CD4-positive, alpha-beta T cell (primary cell): ENCODE data around the gene ELP4. TPM values are rescaled to one million over a fixed set of nuclear protein-coding genes. Genes with fewer than 3 reads are reported as not detected.
A peak's percentile ranks its signal among the peaks of the same experiment; 100 is the strongest.

Experiments used
- ATAC-seq: fragments of 200-7000 bp; cut with Tn5 transposase; one replicate; pipeline ENCODE4 v1.10.0; 2022; ENCODE audit warnings: mild to moderate bottlenecking; ENCODE audit not compliant: poor library complexity
- CTCF ChIA-PET: fragments of 350-600 bp; sonication (Branson Sonifier 250); formaldehyde crosslinking; loops from one replicate; lab custom pipeline; 2021; ENCODE audit warnings: antibody characterized with exemption, inconsistent platforms; lab: Charles Lee
- POLR2A ChIA-PET: fragments of 350-600 bp; sonication (Branson Sonifier 250); formaldehyde crosslinking; loops from one replicate; lab custom pipeline; 2021; ENCODE audit warnings: antibody characterized with exemption, inconsistent platforms; lab: Charles Lee
- DNase-seq, 14 experiments: peaks; one replicate each; pipeline ENCODE4 v3.0.0-alpha.2; 2013 to 2020; ENCODE audit warnings: mixed read lengths in 2 of 14
- H3K27ac ChIP-seq, 2 donors: one replicate each; pipeline versions ENCODE4 v1.5.1 to v1.7.0; 2013; ENCODE audit warnings: low read length in 2 of 2, low read depth in 1 of 2, mild to moderate bottlenecking in 1 of 2
- H3K27me3 ChIP-seq, 2 experiments: 1 replicate in 1 of 2; 2 replicates in 1 of 2; pipeline versions ENCODE4 v1.6.1 to v1.7.0; 2013; ENCODE audit warnings: low read length in 2 of 2, control low read depth in 1 of 2, mild to moderate bottlenecking in 1 of 2, moderate library complexity in 1 of 2; ENCODE audit not compliant: insufficient read depth in 2 of 2, control insufficient read depth in 1 of 2
- H3K36me3 ChIP-seq: one replicate; pipeline ENCODE4 v1.6.1; 2013; ENCODE audit warnings: low read length, control low read depth; ENCODE audit not compliant: insufficient read depth
- H3K4me1 ChIP-seq: one replicate; pipeline ENCODE4 v1.6.1; 2013; ENCODE audit warnings: low read length, control low read depth; ENCODE audit not compliant: insufficient read depth
- H3K4me3 ChIP-seq: one replicate; pipeline ENCODE4 v1.5.1; 2013; ENCODE audit warnings: mild to moderate bottlenecking, low read length, moderate library complexity
- H3K9me3 ChIP-seq, 2 experiments: 1 replicate in 1 of 2; 2 replicates in 1 of 2; pipeline versions ENCODE4 v1.6.1 to v1.7.0; 2013; ENCODE audit warnings: low read length in 2 of 2, mild to moderate bottlenecking in 2 of 2, control low read depth in 1 of 2, moderate library complexity in 1 of 2; ENCODE audit not compliant: control insufficient read depth in 1 of 2, insufficient read depth in 1 of 2
- H3K27ac Mint-ChIP-seq: one replicate; pipeline ENCODE4 v1.8.0; 2020; ENCODE audit warnings: mixed read lengths
- H3K27me3 Mint-ChIP-seq: one replicate; pipeline ENCODE4 v1.8.0; 2021; ENCODE audit warnings: mixed read lengths
- H3K36me3 Mint-ChIP-seq: one replicate; pipeline ENCODE4 v1.8.0; 2021; ENCODE audit warnings: low read depth, mixed read lengths
- H3K4me1 Mint-ChIP-seq: one replicate; pipeline ENCODE4 v1.8.0; 2021; ENCODE audit warnings: low read depth, mixed read lengths
- H3K4me3 Mint-ChIP-seq: one replicate; pipeline ENCODE4 v1.8.0; 2020; ENCODE audit warnings: mild to moderate bottlenecking, mixed read lengths
- H3K9me3 Mint-ChIP-seq: one replicate; pipeline ENCODE4 v1.8.0; 2020; ENCODE audit warnings: mixed read lengths
- intact Hi-C, 2 experiments: fragments of 100-400 bp; cut with DNase I in 1 of 2; cut with micrococcal nuclease in 1 of 2; formaldehyde crosslinking; loops; one replicate each; pipeline versions ENCODE4 v1.15.1 to v1.9.0; 2023 to 2025; cut with DNase I, micrococcal nuclease
- total RNA-seq, 174 experiments: library from RNA in 2 of 174; stranded (reverse) in 2 of 174; gene quantifications; one replicate each; pipeline ENCODE4 v1.2.3 and lab custom pipeline; 2021 to 2026
- TF ChIP-seq, protein P1 (sequence below): fragments of 200-600 bp; IDR thresholded peaks from one replicate; pipeline ENCODE4 v1.8.0; 2022; ENCODE audit warnings: antibody characterized with exemption, mild to moderate bottlenecking

The ELP4 gene
- total RNA-seq, 2 experiments from 2014 or later = 9.5 to 10.3 TPM

GRCh38 chr11:31817621-31818424 lies 308.3 kb downstream of the ELP4 start:
- no peaks in the 10 kb centered on the region for H3K36me3 ChIP-seq
- H3K27me3 Mint-ChIP-seq = peaks cover 80% of the 10 kb centered on the region
- peak overlapping the region; percentile 68 for H3K4me3 Mint-ChIP-seq
- no peak overlapping the region for H3K27ac ChIP-seq
- ChIA-PET CTCF (no interaction called here), POLR2A (no interaction called here)
- no peaks in the 10 kb centered on the region for H3K9me3 Mint-ChIP-seq
- no peaks in the 10 kb centered on the region for H3K36me3 Mint-ChIP-seq
- H3K4me1 ChIP-seq = peaks cover 61% of the 10 kb centered on the region
- TF ChIP-seq, protein P1, sequence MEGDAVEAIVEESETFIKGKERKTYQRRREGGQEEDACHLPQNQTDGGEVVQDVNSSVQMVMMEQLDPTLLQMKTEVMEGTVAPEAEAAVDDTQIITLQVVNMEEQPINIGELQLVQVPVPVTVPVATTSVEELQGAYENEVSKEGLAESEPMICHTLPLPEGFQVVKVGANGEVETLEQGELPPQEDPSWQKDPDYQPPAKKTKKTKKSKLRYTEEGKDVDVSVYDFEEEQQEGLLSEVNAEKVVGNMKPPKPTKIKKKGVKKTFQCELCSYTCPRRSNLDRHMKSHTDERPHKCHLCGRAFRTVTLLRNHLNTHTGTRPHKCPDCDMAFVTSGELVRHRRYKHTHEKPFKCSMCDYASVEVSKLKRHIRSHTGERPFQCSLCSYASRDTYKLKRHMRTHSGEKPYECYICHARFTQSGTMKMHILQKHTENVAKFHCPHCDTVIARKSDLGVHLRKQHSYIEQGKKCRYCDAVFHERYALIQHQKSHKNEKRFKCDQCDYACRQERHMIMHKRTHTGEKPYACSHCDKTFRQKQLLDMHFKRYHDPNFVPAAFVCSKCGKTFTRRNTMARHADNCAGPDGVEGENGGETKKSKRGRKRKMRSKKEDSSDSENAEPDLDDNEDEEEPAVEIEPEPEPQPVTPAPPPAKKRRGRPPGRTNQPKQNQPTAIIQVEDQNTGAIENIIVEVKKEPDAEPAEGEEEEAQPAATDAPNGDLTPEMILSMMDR = no peak
- ATAC-seq (no peak), DNase-seq (no peak)
- H3K27me3 ChIP-seq = peaks cover 87 to 96% of the 10 kb centered on the region in 2 experiments
- peaks cover 27% of the 10 kb centered on the region for H3K4me1 Mint-ChIP-seq
- H3K27ac Mint-ChIP-seq = no peak overlapping the region
- peaks cover 7 to 67% of the 10 kb centered on the region in 2 experiments for H3K9me3 ChIP-seq
- intact Hi-C loops = no loop called here
- peak overlapping the region; percentile 26 for H3K4me3 ChIP-seq

DNA sequence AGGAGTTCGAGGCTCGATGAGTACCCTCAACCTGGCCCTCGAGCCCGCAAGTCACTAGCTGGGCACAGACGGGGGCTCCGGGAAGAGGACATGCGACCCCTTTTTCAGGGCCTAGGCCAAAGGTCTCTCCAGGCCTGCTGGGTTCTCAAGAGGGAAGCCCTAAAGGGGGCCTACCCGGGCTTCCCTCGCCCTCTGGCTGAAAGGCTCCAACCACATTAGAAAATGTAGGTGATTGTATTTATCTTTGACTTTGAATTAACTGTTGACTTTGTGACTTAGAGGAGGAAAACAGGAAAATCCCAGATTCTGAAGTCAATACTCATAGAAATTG lies 308.8 kb downstream of the ELP4 start:
- H3K4me3 ChIP-seq = no peak overlapping the region
- Mint-ChIP-seq H3K27me3 (peaks cover 83% of the 10 kb centered on the region), H3K4me1 (peaks cover 25% of the 10 kb centered on the region), H3K4me3 (peak overlapping the region; percentile 34), H3K36me3 (no peaks in the 10 kb centered on the region), H3K27ac (no peak overlapping the region), H3K9me3 (no peaks in the 10 kb centered on the region)
- TF ChIP-seq, protein P1 = no peak
- H3K27ac ChIP-seq = no peak overlapping the region
- peaks cover 55% of the 10 kb centered on the region for H3K4me1 ChIP-seq
- H3K9me3 ChIP-seq = peaks cover 7 to 68% of the 10 kb centered on the region in 2 experiments
- DNase-seq = no peak
- H3K27me3 ChIP-seq = peaks cover 87 to 97% of the 10 kb centered on the region in 2 experiments
- H3K36me3 ChIP-seq = no peaks in the 10 kb centered on the region
- intact Hi-C loops = no loop called here
- CTCF ChIA-PET = no interaction called here
- POLR2A ChIA-PET = no interaction called here
- no peak for ATAC-seq

DNA sequence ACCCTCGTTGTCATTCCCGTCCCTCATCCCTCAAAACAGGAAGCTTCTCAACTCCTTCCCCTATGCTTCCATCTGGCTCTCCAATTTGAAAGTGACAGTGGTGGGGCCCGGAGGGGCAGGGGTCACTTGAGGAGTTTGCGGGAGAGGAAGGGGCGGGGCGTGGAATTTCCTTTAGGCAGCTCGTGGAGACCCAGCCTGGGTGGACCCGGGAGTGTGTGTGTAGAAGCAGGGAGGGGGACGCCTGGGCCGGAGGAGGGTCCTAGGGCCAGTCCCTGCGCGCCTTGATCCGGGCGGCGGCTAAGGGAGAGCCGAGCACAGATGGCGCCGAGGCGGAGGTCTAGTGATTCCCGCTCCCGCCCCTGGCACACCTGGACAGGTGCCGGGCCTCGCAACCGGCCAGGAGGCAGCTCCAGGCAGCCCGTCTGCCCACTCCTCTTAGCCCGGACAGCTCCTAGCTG lies 309.3 kb downstream of the ELP4 start:
- Histone ChIP-seq H3K27ac (no peak overlapping the region), H3K36me3 (no peaks in the 10 kb centered on the region), H3K9me3 (peaks cover 9 to 69% of the 10 kb centered on the region in 2 experiments), H3K4me3 (no peak overlapping the region), H3K4me1 (peaks cover 50% of the 10 kb centered on the region), H3K27me3 (peaks cover 87 to 97% of the 10 kb centered on the region in 2 experiments)
- intact Hi-C loops = no loop called here
- ChIA-PET CTCF (no interaction called here), POLR2A (no interaction called here)
- Mint-ChIP-seq H3K4me3 (no peak overlapping the region), H3K27ac (no peak overlapping the region), H3K27me3 (peaks cover 83% of the 10 kb centered on the region), H3K36me3 (no peaks in the 10 kb centered on the region), H3K9me3 (no peaks in the 10 kb centered on the region), H3K4me1 (peaks cover 21% of the 10 kb centered on the region)
- DNase-seq (no peak), ATAC-seq (no peak)
- TF ChIP-seq, protein P1 = no peak
